Kidney (tissue), 14 donors: ENCODE measurements around the gene KCNS3. TPM values are rescaled to one million over a fixed set of nuclear protein-coding genes. Genes with fewer than 3 reads are reported as not detected.
A peak's percentile ranks its signal among the peaks of the same experiment; 100 is the strongest.

Source experiments
- DNase-seq, 5 donors: peaks; one replicate each; pipeline ENCODE4 v3.0.0-alpha.2; 2013 to 2020
- FAIRE-seq: peaks from 2 replicates; lab custom pipeline; 2012; peaks lifted over from hg19 to GRCh38; lab: Jason Lieb, UNC
- H3K27ac ChIP-seq, 2 donors: one replicate each; pipeline ENCODE4 v1.7.0; 2013; ENCODE audit warnings: low read depth in 2 of 2, low read length in 2 of 2, inconsistent platforms in 1 of 2
- H3K27me3 ChIP-seq: one replicate; pipeline ENCODE4 v1.7.1; 2013; ENCODE audit warnings: low read length, inconsistent platforms; ENCODE audit not compliant: control insufficient read depth, insufficient read depth
- H3K36me3 ChIP-seq, 3 donors: one replicate each; pipeline versions ENCODE4 v1.7.0 to v1.7.1; 2013; ENCODE audit warnings: low read length in 3 of 3, control low read depth in 1 of 3, inconsistent platforms in 1 of 3; ENCODE audit not compliant: insufficient read depth in 3 of 3, control insufficient read depth in 2 of 3
- H3K4me1 ChIP-seq, 3 donors: one replicate each; pipeline versions ENCODE4 v1.7.0 to v1.7.1; 2013; ENCODE audit warnings: low read length in 3 of 3, inconsistent platforms in 1 of 3, low read depth in 1 of 3; ENCODE audit not compliant: control insufficient read depth in 2 of 3, insufficient read depth in 2 of 3
- H3K4me3 ChIP-seq, 3 donors: one replicate each; pipeline versions ENCODE4 v1.7.0 to v1.8.1; 2013; ENCODE audit warnings: low read length in 3 of 3, control low read depth in 1 of 3, inconsistent platforms in 1 of 3
- H3K9ac ChIP-seq, 3 donors: one replicate each; pipeline versions ENCODE4 v1.7.0 to v1.7.1; 2013; ENCODE audit warnings: low read length in 3 of 3, control low read depth in 1 of 3, inconsistent platforms in 1 of 3
- H3K9me3 ChIP-seq, 3 donors: one replicate each; pipeline versions ENCODE4 v1.7.0 to v1.7.1; 2013; ENCODE audit warnings: low read length in 3 of 3, control low read depth in 1 of 3, inconsistent platforms in 1 of 3; ENCODE audit not compliant: control insufficient read depth in 2 of 3, insufficient read depth in 1 of 3
- CTCF ChIP-seq: IDR thresholded peaks from 3 replicates; pipeline ENCODE4 v1.5.1; 2012; ENCODE audit warnings: mild to moderate bottlenecking, moderate library complexity, borderline replicate concordance; ENCODE audit not compliant: insufficient read depth; ENCODE audit errors: extremely low read depth
- intact Hi-C: fragments of 100-400 bp; cut with DNase I; formaldehyde crosslinking; loops from one replicate; pipeline ENCODE4 v1.11.1; 2022
- polyA plus RNA-seq: library from polyadenylated mRNA; stranded (reverse); fragments of 350-450 nt; fragmentation: Illumina TruSeq; extraction: RNeasy Lipid Tissue Mini Kit (QIAGEN cat#74804); gene quantifications from one replicate; pipeline ENCODE4 v1.2.3, GENCODE V29; 2014; ENCODE audit warnings: low read depth, low replicate concordance; ENCODE audit not compliant: insufficient read depth
- total RNA-seq: library from RNA; stranded (reverse); fragmentation: NEBNext Ultra II Directional; extraction: Animal tissue kit (Norgen Biotek cat#: 25700); gene quantifications from one replicate; pipeline ENCODE4 v1.2.1, GENCODE V29; 2021
- donor health status: control.
- donor health status: control.
- donor health status: control.
- donor health status: control.
- donor health status: control.
- donor health status: DM: yes; HTN: yes; CAD: no.
- donor health status: Normal renal cell carcinoma (clear cell type).

Gene KCNS3
- total and polyA plus RNA-seq, 2 donors from 2014 or later = 4.4 to 7.3 TPM

GRCh38 chr2:17911491-17912260 is 33.2 kb downstream of the KCNS3 start:
- no peaks in the 10 kb centered on the region for H3K27me3 ChIP-seq
- no peak overlapping the region for H3K27ac ChIP-seq
- no peaks in the 10 kb centered on the region for H3K9me3 ChIP-seq
- DNase-seq (no peak), FAIRE-seq (no peak)
- intact Hi-C loops = no loop called here
- H3K36me3 ChIP-seq = no peaks in the 10 kb centered on the region
- H3K4me1 ChIP-seq = peaks cover 0 to 3% (median 0%) of the 10 kb centered on the region in 3 donors
- no peak for TF ChIP-seq CTCF
- no peak overlapping the region for H3K4me3 ChIP-seq
- no peak overlapping the region for H3K9ac ChIP-seq

GRCh38 chr2:17912266-17912691 is 33.8 kb downstream of the KCNS3 start:
- peaks cover 0 to 3% (median 0%) of the 10 kb centered on the region in 3 donors for H3K4me1 ChIP-seq
- intact Hi-C loops = no loop called here
- TF ChIP-seq CTCF = no peak
- H3K9me3 ChIP-seq = no peaks in the 10 kb centered on the region
- no peak overlapping the region for H3K4me3 ChIP-seq
- DNase-seq (peak in 4 of 5 donors; percentile 32 to 67 (median 51)), FAIRE-seq (no peak)
- H3K9ac ChIP-seq = no peak overlapping the region
- H3K27me3 ChIP-seq = no peaks in the 10 kb centered on the region
- H3K27ac ChIP-seq = no peak overlapping the region
- H3K36me3 ChIP-seq = no peaks in the 10 kb centered on the region

- H3K27me3 ChIP-seq = no peaks in the 10 kb centered on the region
- no peak for TF ChIP-seq CTCF
- H3K36me3 ChIP-seq = no peaks in the 10 kb centered on the region
- H3K4me1 ChIP-seq = peaks cover 0 to 3% (median 0%) of the 10 kb centered on the region in 3 donors
- DNase-seq = no peak
- no peak overlapping the region for H3K27ac ChIP-seq
- no peaks in the 10 kb centered on the region for H3K9me3 ChIP-seq
- FAIRE-seq = no peak
- H3K9ac ChIP-seq = no peak overlapping the region
- intact Hi-C loops = no loop called here
- H3K4me3 ChIP-seq = no peak overlapping the region
Measured at GRCh38 chr2:17915099-17915498, 36.6 kb downstream of the KCNS3 start.
